Measurements from ENCODE around the gene ATP6V1F. TPM values are rescaled to one million over a fixed set of nuclear protein-coding genes. Genes with fewer than 3 reads are reported as not detected.

The ATP6V1F gene
- total RNA-seq, 2 experiments from 2014 or later: 109 to 159 TPM

GRCh38 chr7:128874140-128875031 is 11.7 kb downstream of the ATP6V1F start:
- H3K4me3 Mint-ChIP-seq: no peak overlapping the region
- DNase-seq: no peak

GRCh38 chr7:128875523-128875948 is 12.9 kb downstream of the ATP6V1F start:
- intact Hi-C loops (cut with DNase I, micrococcal nuclease): no loop called here
- ChIA-PET CTCF (interaction anchor here (0.6 to 1.0 kb wide), 2 partner anchors 13 to 134 kb away, joined by 3 read pairs; partner anchors contain the start of gene ATP6V1F), POLR2A (no interaction called here)
- no peaks in the 10 kb centered on the region for H3K4me1 Mint-ChIP-seq
- H3K36me3 Mint-ChIP-seq (ENCODE audit: low read depth): no peaks in the 10 kb centered on the region
- no peak overlapping the region for H3K4me3 Mint-ChIP-seq
- ATAC-seq (no peak), DNase-seq (no peak)
- H3K27ac Mint-ChIP-seq: no peak overlapping the region
- no peaks in the 10 kb centered on the region for H3K9me3 Mint-ChIP-seq (ENCODE audit: low read depth)
- H3K27me3 Mint-ChIP-seq: no peaks in the 10 kb centered on the region

More at GRCh38 chr7:128874140-128875031, 11.7 kb downstream of the ATP6V1F start:
- POLR2A ChIA-PET: interaction anchor here (0.7 kb wide), 1 partner anchor 14 kb away, joined by 3 read pairs; no protein-coding TSS in a partner anchor
- H3K36me3 Mint-ChIP-seq (ENCODE audit: low read depth): no peaks in the 10 kb centered on the region
- peaks cover 5% of the 10 kb centered on the region for H3K4me1 Mint-ChIP-seq
- H3K27me3 Mint-ChIP-seq: peaks cover 2% of the 10 kb centered on the region
- no peak overlapping the region for H3K27ac Mint-ChIP-seq
- intact Hi-C loops (cut with DNase I, micrococcal nuclease): no loop called here
- H3K9me3 Mint-ChIP-seq (ENCODE audit: low read depth): no peaks in the 10 kb centered on the region
- CTCF ChIA-PET: interaction anchor here (0.7 kb wide), 1 partner anchor 10 kb away, joined by 3 read pairs; no protein-coding TSS in a partner anchor
- no peak for ATAC-seq

GRCh38 chr7:128876127-128876526 is 13.5 kb downstream of the ATP6V1F start:
- DNase-seq: no peak
- ChIA-PET POLR2A (no interaction called here), CTCF (interaction anchor here (0.7 kb wide), 1 partner anchor 55 kb away, joined by 3 read pairs; no protein-coding TSS in a partner anchor)
- Mint-ChIP-seq H3K9me3 (ENCODE audit: low read depth) (no peaks in the 10 kb centered on the region), H3K4me1 (no peaks in the 10 kb centered on the region), H3K4me3 (no peak overlapping the region), H3K27me3 (no peaks in the 10 kb centered on the region), H3K27ac (no peak overlapping the region), H3K36me3 (ENCODE audit: low read depth) (no peaks in the 10 kb centered on the region)
- intact Hi-C loops (cut with DNase I, micrococcal nuclease): no loop called here
- no peak for ATAC-seq

- ChIA-PET POLR2A (no interaction called here), CTCF (interaction anchor here (0.7 kb wide), 1 partner anchor 54 kb away, joined by 3 read pairs; no protein-coding TSS in a partner anchor)
- Mint-ChIP-seq H3K27me3 (no peaks in the 10 kb centered on the region), H3K4me1 (no peaks in the 10 kb centered on the region), H3K27ac (no peak overlapping the region), H3K4me3 (no peak overlapping the region), H3K9me3 (ENCODE audit: low read depth) (no peaks in the 10 kb centered on the region), H3K36me3 (ENCODE audit: low read depth) (no peaks in the 10 kb centered on the region)
- intact Hi-C loops (cut with DNase I, micrococcal nuclease): no loop called here
- no peak for ATAC-seq
- DNase-seq: no peak
Measured at GRCh38 chr7:128876586-128876977, 13.9 kb downstream of the ATP6V1F start.

GRCh38 chr7:128876978-128877755 is 14.5 kb downstream of the ATP6V1F start:
- no peaks in the 10 kb centered on the region for H3K4me1 Mint-ChIP-seq
- no peaks in the 10 kb centered on the region for H3K9me3 Mint-ChIP-seq (ENCODE audit: low read depth)
- H3K27me3 Mint-ChIP-seq: no peaks in the 10 kb centered on the region
- CTCF ChIA-PET: interaction anchor here (0.7 to 0.8 kb wide), 2 partner anchors 10 to 14 kb away, joined by 3 to 4 read pairs; partner anchors contain the start of gene ATP6V1F
- intact Hi-C loops (cut with DNase I, micrococcal nuclease): no loop called here
- H3K36me3 Mint-ChIP-seq (ENCODE audit: low read depth): no peaks in the 10 kb centered on the region
- ATAC-seq: no peak
- POLR2A ChIA-PET: no interaction called here
- no peak for DNase-seq
- no peak overlapping the region for H3K27ac Mint-ChIP-seq
- H3K4me3 Mint-ChIP-seq: no peak overlapping the region

GRCh38 chr7:128877756-128878120 is 15.1 kb downstream of the ATP6V1F start:
- ChIA-PET POLR2A (no interaction called here), CTCF (interaction anchor here (0.7 to 0.8 kb wide), 2 partner anchors 11 to 15 kb away, joined by 3 to 4 read pairs; partner anchors contain the start of gene ATP6V1F)
- ATAC-seq (no peak), DNase-seq (no peak)
- Mint-ChIP-seq H3K4me3 (no peak overlapping the region), H3K27ac (no peak overlapping the region), H3K27me3 (no peaks in the 10 kb centered on the region), H3K4me1 (no peaks in the 10 kb centered on the region), H3K9me3 (ENCODE audit: low read depth) (no peaks in the 10 kb centered on the region), H3K36me3 (ENCODE audit: low read depth) (no peaks in the 10 kb centered on the region)
- intact Hi-C loops (cut with DNase I, micrococcal nuclease): no loop called here

GRCh38 chr7:128878226-128879105 is 15.8 kb downstream of the ATP6V1F start:
- ATAC-seq: no peak
- no peaks in the 10 kb centered on the region for H3K36me3 Mint-ChIP-seq (ENCODE audit: low read depth)
- DNase-seq: no peak
- no peaks in the 10 kb centered on the region for H3K9me3 Mint-ChIP-seq (ENCODE audit: low read depth)
- H3K4me1 Mint-ChIP-seq: no peaks in the 10 kb centered on the region
- ChIA-PET POLR2A (no interaction called here), CTCF (interaction anchor here (0.7 to 1.0 kb wide), 3 partner anchors 12 to 453 kb away, joined by 3 to 4 read pairs (median 3); partner anchors contain the start of gene ATP6V1F)
- no peaks in the 10 kb centered on the region for H3K27me3 Mint-ChIP-seq
- no peak overlapping the region for H3K27ac Mint-ChIP-seq
- intact Hi-C loops (cut with DNase I, micrococcal nuclease): no loop called here
- H3K4me3 Mint-ChIP-seq: no peak overlapping the region

GRCh38 chr7:128879461-128879938 is 16.8 kb downstream of the ATP6V1F start:
- Mint-ChIP-seq H3K27ac (no peak overlapping the region), H3K4me1 (no peaks in the 10 kb centered on the region), H3K9me3 (ENCODE audit: low read depth) (no peaks in the 10 kb centered on the region), H3K27me3 (no peaks in the 10 kb centered on the region), H3K4me3 (no peak overlapping the region), H3K36me3 (ENCODE audit: low read depth) (no peaks in the 10 kb centered on the region)
- POLR2A ChIA-PET: no interaction called here
- CTCF ChIA-PET: no interaction called here
- no peak for DNase-seq
- intact Hi-C loops (cut with DNase I, micrococcal nuclease): no loop called here
- ATAC-seq: no peak

- ChIA-PET POLR2A (no interaction called here), CTCF (interaction anchor here (0.6 kb wide), 1 partner anchor 508 kb away, joined by 6 read pairs; no protein-coding TSS in a partner anchor)
- DNase-seq (no peak), ATAC-seq (no peak)
- Mint-ChIP-seq H3K27ac (no peak overlapping the region), H3K4me1 (no peaks in the 10 kb centered on the region), H3K36me3 (ENCODE audit: low read depth) (no peaks in the 10 kb centered on the region), H3K4me3 (no peak overlapping the region), H3K9me3 (ENCODE audit: low read depth) (no peaks in the 10 kb centered on the region), H3K27me3 (no peaks in the 10 kb centered on the region)
- intact Hi-C loops (cut with DNase I, micrococcal nuclease): no loop called here
Measured at GRCh38 chr7:128879939-128880746, 17.5 kb downstream of the ATP6V1F start.

- POLR2A ChIA-PET: no interaction called here
- intact Hi-C loops (cut with DNase I, micrococcal nuclease): no loop called here
- Mint-ChIP-seq H3K27me3 (peaks cover 2% of the 10 kb centered on the region), H3K27ac (no peak overlapping the region), H3K4me3 (no peak overlapping the region), H3K36me3 (ENCODE audit: low read depth) (no peaks in the 10 kb centered on the region), H3K4me1 (no peaks in the 10 kb centered on the region), H3K9me3 (ENCODE audit: low read depth) (no peaks in the 10 kb centered on the region)
- CTCF ChIA-PET: interaction anchor here (0.5 to 1.2 kb wide), 4 partner anchors 21 to 270 kb away, joined by 3 read pairs; no protein-coding TSS in a partner anchor
- DNase-seq (no peak), ATAC-seq (no peak)
Measured at GRCh38 chr7:128880791-128881457, 18.3 kb downstream of the ATP6V1F start.

Data from activated CD4-positive, alpha-beta T cell treated with anti-CD3 and anti-CD28 coated beads for 36 hours (primary cell).